A549 (cell line): Measurements from ENCODE around the gene ARPC1A. TPM values are rescaled to one million over a fixed set of nuclear protein-coding genes. Genes with fewer than 3 reads are reported as not detected.

Source experiments
- ATAC-seq, 2 experiments: fragments of 200-7000 bp in 1 of 2; fragments of >200 bp in 1 of 2; cut with Nextera tagmentation in 1 of 2; cut with Tn5 transposase in 1 of 2; 3 replicates each; pipeline versions ENCODE4 v1.8.0 to v1.9.1; 2018 to 2020; ENCODE audit warnings: mild to moderate bottlenecking in 1 of 2, moderate library complexity in 1 of 2
- CTCF ChIA-PET: fragments of 300-600 bp; sonication (Branson Sonifier 250); formaldehyde crosslinking; extraction: SDS; loops from one replicate; lab custom pipeline; 2021; ENCODE audit warnings: antibody characterized with exemption, inconsistent platforms; lab: Yijun Ruan, JAX
- POLR2A ChIA-PET: fragments of 350-600 bp; formaldehyde crosslinking; extraction: SDS; loops from one replicate; lab custom pipeline; 2021; ENCODE audit warnings: antibody characterized with exemption, inconsistent platforms; lab: Yijun Ruan, JAX
- DNase-seq, 2 experiments: peaks; one replicate each; pipeline versions ENCODE4 v3.0.0 to v3.0.0-alpha.2; 2011 to 2016; ENCODE audit warnings: low read depth in 1 of 2, low spot score in 1 of 2
- FAIRE-seq: peaks from 2 replicates; lab custom pipeline; 2011; peaks lifted over from hg19 to GRCh38; lab: Jason Lieb, UNC
- H3K27ac ChIP-seq, 2 experiments: fragments of >200 bp; sonication (Bioruptor Twin); formaldehyde crosslinking; 3 replicates each; pipeline ENCODE4 v1.5.1; 2016 to 2017
- H3K4me1 ChIP-seq: fragments of >200 bp; sonication (Bioruptor Twin); formaldehyde crosslinking; 3 replicates; pipeline ENCODE4 v1.6.1; 2016
- H3K4me2 ChIP-seq: fragments of >200 bp; sonication (Bioruptor Twin); formaldehyde crosslinking; 3 replicates; pipeline ENCODE4 v1.6.1; 2016
- H3K4me3 ChIP-seq: fragments of >200 bp; sonication (Bioruptor Twin); formaldehyde crosslinking; 3 replicates; pipeline ENCODE4 v1.5.1; 2016
- H3K9me3 ChIP-seq: fragments of >200 bp; sonication (Bioruptor Twin); formaldehyde crosslinking; 3 replicates; pipeline ENCODE4 v1.6.1; 2016
- BCL3 ChIP-seq: fragments of >200 bp; sonication (Bioruptor Twin); formaldehyde crosslinking; IDR thresholded peaks from 3 replicates; pipeline ENCODE4 v1.6.1; 2016
- BHLHE40 ChIP-seq: IDR thresholded peaks from 2 replicates; pipeline ENCODE4 v1.6.1; 2012; ENCODE audit warnings: low read depth, low read length, inconsistent platforms
- CHD2 ChIP-seq: fragments of 150-350 bp; IDR thresholded peaks from 2 replicates; pipeline ENCODE4 v1.6.1; 2014; ENCODE audit warnings: low read length; ENCODE audit not compliant: partially characterized antibody
- CHD4 ChIP-seq: fragments of 200-600 bp; sonication (generic); IDR thresholded peaks from 2 replicates; pipeline ENCODE4 v1.6.1; 2016; ENCODE audit warnings: antibody characterized with exemption, mild to moderate bottlenecking, borderline replicate concordance
- EP300 ChIP-seq, 2 experiments: fragments of >200 bp; sonication (Bioruptor Twin); formaldehyde crosslinking; IDR thresholded peaks; 2 replicates in 1 of 2; 3 replicates in 1 of 2; pipeline ENCODE4 v1.6.1; 2016 to 2017
- ESRRA ChIP-seq: fragments of 150-350 bp; IDR thresholded peaks from 2 replicates; pipeline ENCODE4 v1.6.1; 2014; ENCODE audit warnings: mild to moderate bottlenecking, low read length, borderline replicate concordance
- FOSB ChIP-seq: fragments of 250-450 bp; sonication (Bioruptor Pico); IDR thresholded peaks from 2 replicates; pipeline ENCODE4 v1.5.0; 2020; ENCODE audit warnings: mild to moderate bottlenecking, moderate library complexity
- HEYL ChIP-seq: fragments of 250-450 bp; sonication (Bioruptor Pico); IDR thresholded peaks from 2 replicates; pipeline ENCODE4 v1.8.0; 2021; ENCODE audit warnings: mild to moderate bottlenecking, moderate library complexity
- HOXB13 ChIP-seq: fragments of 250-450 bp; sonication (Bioruptor Pico); IDR thresholded peaks from 2 replicates; pipeline ENCODE4 v1.5.0; 2020; ENCODE audit warnings: low read depth, mild to moderate bottlenecking, moderate library complexity
- JUN ChIP-seq, 2 experiments: fragments of >200 bp; sonication (Bioruptor Twin); formaldehyde crosslinking; IDR thresholded peaks; 2 replicates in 1 of 2; 3 replicates in 1 of 2; pipeline ENCODE4 v1.6.1; 2016 to 2017
- NR3C1 ChIP-seq: fragments of >200 bp; sonication (Bioruptor Twin); formaldehyde crosslinking; IDR thresholded peaks from 3 replicates; pipeline ENCODE4 v1.6.1; 2017
- POLR2A ChIP-seq: IDR thresholded peaks from 2 replicates; pipeline ENCODE4 v1.6.1; 2012; ENCODE audit warnings: mild to moderate bottlenecking, low read length
- POLR2AphosphoS2 ChIP-seq: conservative IDR thresholded peaks from 2 replicates; pipeline ENCODE4 v1.6.1; 2012; ENCODE audit warnings: low read length, improper control_type of control experiment, inconsistent platforms
- RAD21 ChIP-seq, 2 experiments: fragments of >200 bp in 1 of 2; sonication (Bioruptor Twin) in 1 of 2; formaldehyde crosslinking in 1 of 2; IDR thresholded peaks in 1 of 2; conservative IDR thresholded peaks in 1 of 2; 2 replicates in 1 of 2; 3 replicates in 1 of 2; pipeline ENCODE4 v1.6.1; 2012 to 2018; ENCODE audit warnings: inconsistent platforms in 1 of 2
- RARB ChIP-seq: fragments of 250-450 bp; sonication (Bioruptor Pico); IDR thresholded peaks from 2 replicates; pipeline ENCODE4 v1.8.0; 2021; ENCODE audit warnings: mild to moderate bottlenecking, moderate library complexity
- RFX5 ChIP-seq: fragments of 450-650 bp; IDR thresholded peaks from 2 replicates; pipeline ENCODE4 v1.7.1; 2014; ENCODE audit warnings: antibody characterized with exemption, mild to moderate bottlenecking, moderate library complexity
- USF2 ChIP-seq: fragments of 450-650 bp; IDR thresholded peaks from 2 replicates; pipeline ENCODE4 v1.6.1; 2014; ENCODE audit warnings: antibody characterized with exemption
- ZFP36 ChIP-seq: fragments of 450-650 bp; IDR thresholded peaks from 2 replicates; pipeline ENCODE4 v1.6.1; 2014; ENCODE audit warnings: borderline replicate concordance; ENCODE audit not compliant: partially characterized antibody
- WGBS: methylation state at CpG from one replicate; pipeline ENCODE4 v1.1.6; 2017; ENCODE audit errors: missing lambda C conversion rate; 5-methylcytosine and 5-hydroxymethylcytosine counted together
- polyA plus RNA-seq, 4 experiments: library from polyadenylated mRNA; depleted of rRNA in 3 of 4; stranded (reverse); fragments of >200 nt; fragmentation: RNase III in 1 of 4; extraction: RNeasy Plus Mini Kit Qiagen cat#74134 plus additional on column Dnase treatment in 1 of 4; gene quantifications; 2 replicates in 3 of 4; 3 replicates in 1 of 4; pipeline ENCODE4 v1.2.3, GENCODE V29; 2011 to 2017

ARPC1A gene
- polyA plus RNA-seq, 2 of the 4 experiments (the other 2 are of a cell fraction): 116 to 120 TPM

- H3K27ac ChIP-seq: no peak overlapping the region
- ATAC-seq (no peak; a peak in 1 of 6 replicates), DNase-seq (no peak), FAIRE-seq (no peak)
- CTCF ChIA-PET: interaction anchor here (1.0 to 1.6 kb wide), 3 partner anchors 8 to 353 kb away, joined by 3 to 4 read pairs (median 3); no protein-coding TSS in a partner anchor
- H3K4me1 ChIP-seq: no peaks in the 10 kb centered on the region
- 90% methylated on average over 30 of the region's 30 CpGs for WGBS
- H3K9me3 ChIP-seq: no peaks in the 10 kb centered on the region
- POLR2A ChIA-PET: interaction anchor here (2.6 kb wide), 1 partner anchor 15 kb away, joined by 8 read pairs; the partner anchor contains the start of genes BUD31 and PDAP1
- H3K4me3 ChIP-seq: no peak overlapping the region
- no peak for TF ChIP-seq USF2
- TF ChIP-seq ZFP36: no peak
- TF ChIP-seq RARB (CRISPR knock-in tag): no peak
- TF ChIP-seq FOSB: no peak
- no peak for TF ChIP-seq POLR2A
- H3K4me2 ChIP-seq: no peak overlapping the region
Observed at GRCh38 chr7:99393355-99394187, 67.9 kb downstream of the ARPC1A start.

- ChIA-PET POLR2A (interaction anchor here (2.6 kb wide), 1 partner anchor 14 kb away, joined by 8 read pairs; the partner anchor contains the start of genes BUD31 and PDAP1), CTCF (interaction anchor here (1.0 to 1.6 kb wide), 3 partner anchors 8 to 22 kb away, joined by 3 to 4 read pairs (median 3); no protein-coding TSS in a partner anchor)
- Histone ChIP-seq H3K27ac (no peak overlapping the region), H3K9me3 (no peaks in the 10 kb centered on the region), H3K4me3 (no peak overlapping the region), H3K4me2 (no peak overlapping the region), H3K4me1 (no peaks in the 10 kb centered on the region)
- WGBS: 80% methylated on average over 1 of the region's 4 CpGs
- FAIRE-seq (no peak), ATAC-seq (no peak), DNase-seq (no peak)
- TF ChIP-seq BCL3 (no peak), JUN (IDR thresholded peaks at IDR 0.05) (no peak), HEYL (CRISPR knock-in tag) (no peak), NR3C1 (no peak), CHD2 (no peak), ESRRA (no peak), EP300 (IDR thresholded peaks at IDR 0.05) (no peak), BHLHE40 (no peak), RFX5 (no peak), HOXB13 (CRISPR knock-in tag) (no peak)
Observed at GRCh38 chr7:99394188-99394502, 68.4 kb downstream of the ARPC1A start.

- 84% methylated on average over 13 of the region's 14 CpGs for WGBS
- peak; percentile 36 to 44; a peak in 3 of 6 replicates for ATAC-seq
Observed at GRCh38 chr7:99395616-99396327, 70.1 kb downstream of the ARPC1A start.

More at GRCh38 chr7:99395616-99396327, 70.1 kb downstream of the ARPC1A start:
- H3K4me3 ChIP-seq: no peak overlapping the region
- DNase-seq (no peak), FAIRE-seq (no peak)
- H3K4me1 ChIP-seq: no peaks in the 10 kb centered on the region
- TF ChIP-seq POLR2AphosphoS2 (0 out of 2 replicates have a peak, but pooled peaks have one; percentile 12), RAD21 (conservative IDR thresholded peaks at IDR 0.05 in 1 of 2, IDR thresholded peaks at IDR 0.05 in 1 of 2) (peak in 1 of 2 experiments; percentile 15; a peak in 1 of 5 replicates), CHD4 (no peak), CHD2 (no peak)
- H3K27ac ChIP-seq: no peak overlapping the region
- H3K4me2 ChIP-seq: no peak overlapping the region
- ChIA-PET CTCF (interaction anchor here (1.1 to 1.4 kb wide), 2 partner anchors 10 to 12 kb away, joined by 3 to 4 read pairs; partner anchors contain the start of gene PDAP1), POLR2A (interaction anchor here (0.6 kb wide), 1 partner anchor 91 kb away, joined by 3 read pairs; no protein-coding TSS in a partner anchor)
- H3K9me3 ChIP-seq: no peaks in the 10 kb centered on the region
